WTC11 (cell line): Measurements from ENCODE around the gene NRP2.

ENCODE experiments used
- ATF2 ChIP-seq: sonication (generic); formaldehyde crosslinking; IDR thresholded peaks from 2 replicates; pipeline ENCODE4 v1.8.1; 2022; ENCODE audit warnings: low read depth, missing genetic modification reagents, borderline replicate concordance
- CTCF ChIP-seq: fragments of 200-600 bp; IDR thresholded peaks from 2 replicates; pipeline ENCODE4 v1.8.0; 2022; ENCODE audit warnings: antibody characterized with exemption
- ETV6 ChIP-seq: sonication (generic); formaldehyde crosslinking; IDR thresholded peaks from 2 replicates; pipeline ENCODE4 v1.8.1; 2022; ENCODE audit warnings: mild to moderate bottlenecking, missing genetic modification reagents
- FOXJ3 ChIP-seq: sonication (generic); formaldehyde crosslinking; IDR thresholded peaks from 2 replicates; pipeline ENCODE4 v1.9.0; 2021; ENCODE audit warnings: missing genetic modification reagents, mild to moderate bottlenecking, borderline replicate concordance
- JUN ChIP-seq: sonication (generic); formaldehyde crosslinking; IDR thresholded peaks from 2 replicates; pipeline ENCODE4 v1.8.0; 2023; ENCODE audit warnings: mild to moderate bottlenecking, missing genetic modification reagents
- MAX ChIP-seq: sonication (generic); formaldehyde crosslinking; IDR thresholded peaks from 2 replicates; pipeline ENCODE4 v1.8.0; 2022; ENCODE audit warnings: mild to moderate bottlenecking, missing genetic modification reagents
- NFYB ChIP-seq: sonication (generic); formaldehyde crosslinking; conservative IDR thresholded peaks from 2 replicates; pipeline ENCODE4 v1.8.0; 2022; ENCODE audit warnings: low read depth, missing genetic modification reagents
- NR3C1 ChIP-seq: sonication (generic); formaldehyde crosslinking; conservative IDR thresholded peaks from 2 replicates; pipeline ENCODE4 v1.8.1; 2023; ENCODE audit warnings: low read depth, mild to moderate bottlenecking, missing genetic modification reagents
- PREB ChIP-seq: sonication (generic); formaldehyde crosslinking; IDR thresholded peaks from 2 replicates; pipeline ENCODE4 v1.8.1; 2022; ENCODE audit warnings: mild to moderate bottlenecking, missing genetic modification reagents, moderate library complexity, borderline replicate concordance
- TCF7 ChIP-seq: sonication (generic); formaldehyde crosslinking; IDR thresholded peaks from 2 replicates; pipeline ENCODE4 v1.8.0; 2022; ENCODE audit warnings: mild to moderate bottlenecking, low read depth, missing genetic modification reagents, moderate library complexity
- TEAD4 ChIP-seq: sonication (generic); formaldehyde crosslinking; IDR thresholded peaks from 2 replicates; pipeline ENCODE4 v1.8.0; 2022; ENCODE audit warnings: mild to moderate bottlenecking, missing genetic modification reagents
- USF1 ChIP-seq: sonication (generic); formaldehyde crosslinking; IDR thresholded peaks from 2 replicates; pipeline ENCODE4 v1.8.0; 2022; ENCODE audit warnings: mild to moderate bottlenecking, missing genetic modification reagents

- no peak for TF ChIP-seq CTCF
- no peak for TF ChIP-seq NFYB (CRISPR knock-in tag)
- TF ChIP-seq JUN (CRISPR knock-in tag): no peak
- TF ChIP-seq MAX (CRISPR knock-in tag): no peak
- TF ChIP-seq ETV6 (CRISPR knock-in tag): no peak
- no peak for TF ChIP-seq FOXJ3 (CRISPR knock-in tag)
- no peak for TF ChIP-seq TEAD4 (CRISPR knock-in tag)
- TF ChIP-seq USF1 (CRISPR knock-in tag): no peak
- TF ChIP-seq NR3C1 (CRISPR knock-in tag): no peak
- no peak for TF ChIP-seq TCF7
- TF ChIP-seq ATF2: no peak
- no peak for TF ChIP-seq PREB
These were observed 101.7 kb downstream of the NRP2 start for GRCh38 chr2:205783872-205784499.
